Daoy (cell line): ENCODE measurements around the gene MERTK. TPM values are rescaled to one million over a fixed set of nuclear protein-coding genes. Genes with fewer than 3 reads are reported as not detected.
"Not testable (repeated sequence)": the region's sequence is repeated elsewhere in the genome, so short reads cannot be mapped to it uniquely, and the experiment has no call there.

Source experiments
- DNase-seq: peaks from one replicate; pipeline ENCODE4 v3.0.0-alpha.2; 2015; ENCODE audit warnings: low read depth
- total RNA-seq: library from RNA; depleted of rRNA; stranded (reverse); fragments of >200 nt; shearing (Covaris generic); gene quantifications from 2 replicates; pipeline ENCODE4 v1.2.3, GENCODE V29; 2014

The MERTK gene
- total RNA-seq, 1 experiment from 2014 or later: 0.57 TPM

DNA sequence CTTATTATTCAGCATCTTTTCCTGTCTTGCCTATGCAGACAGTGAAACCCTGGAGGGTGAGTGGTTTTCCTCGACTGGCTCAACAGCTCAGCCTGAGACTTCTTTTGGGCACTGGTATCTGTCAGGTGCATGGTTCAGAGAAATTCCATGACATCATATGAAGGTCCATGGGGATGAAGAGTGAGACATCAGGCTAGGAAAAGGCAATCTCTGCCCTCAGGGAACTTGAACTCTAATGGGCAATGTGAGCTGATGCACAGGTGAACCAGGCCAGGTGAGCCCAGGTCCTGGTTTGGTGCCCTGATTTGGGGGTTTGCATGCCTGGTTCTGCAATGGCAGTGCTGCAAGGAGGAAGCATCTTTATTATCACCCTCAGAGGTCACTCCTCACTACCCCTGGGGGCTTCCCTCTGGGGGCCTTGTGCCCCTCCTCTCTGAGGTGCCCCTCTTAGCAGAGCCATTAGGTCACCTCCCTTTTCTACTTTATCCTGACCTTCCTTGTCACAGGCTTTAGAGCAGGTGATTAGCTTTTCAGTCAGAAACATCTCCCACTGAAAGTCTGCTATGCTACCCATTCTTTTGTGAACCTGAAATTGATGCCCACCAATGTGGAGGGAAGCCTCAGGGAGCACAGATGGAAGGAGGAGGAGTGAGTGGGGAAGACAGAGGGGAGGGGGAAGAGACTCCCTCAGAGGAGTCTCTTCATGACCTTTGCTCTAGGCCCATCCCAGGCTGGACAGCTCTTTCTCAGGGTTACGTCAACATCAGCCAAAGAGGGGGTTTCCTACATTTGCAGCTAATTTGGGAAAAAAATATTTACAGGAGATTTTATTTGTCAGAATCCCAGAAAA is 47.3 kb downstream of the MERTK start:
- no peak for DNase-seq

DNA sequence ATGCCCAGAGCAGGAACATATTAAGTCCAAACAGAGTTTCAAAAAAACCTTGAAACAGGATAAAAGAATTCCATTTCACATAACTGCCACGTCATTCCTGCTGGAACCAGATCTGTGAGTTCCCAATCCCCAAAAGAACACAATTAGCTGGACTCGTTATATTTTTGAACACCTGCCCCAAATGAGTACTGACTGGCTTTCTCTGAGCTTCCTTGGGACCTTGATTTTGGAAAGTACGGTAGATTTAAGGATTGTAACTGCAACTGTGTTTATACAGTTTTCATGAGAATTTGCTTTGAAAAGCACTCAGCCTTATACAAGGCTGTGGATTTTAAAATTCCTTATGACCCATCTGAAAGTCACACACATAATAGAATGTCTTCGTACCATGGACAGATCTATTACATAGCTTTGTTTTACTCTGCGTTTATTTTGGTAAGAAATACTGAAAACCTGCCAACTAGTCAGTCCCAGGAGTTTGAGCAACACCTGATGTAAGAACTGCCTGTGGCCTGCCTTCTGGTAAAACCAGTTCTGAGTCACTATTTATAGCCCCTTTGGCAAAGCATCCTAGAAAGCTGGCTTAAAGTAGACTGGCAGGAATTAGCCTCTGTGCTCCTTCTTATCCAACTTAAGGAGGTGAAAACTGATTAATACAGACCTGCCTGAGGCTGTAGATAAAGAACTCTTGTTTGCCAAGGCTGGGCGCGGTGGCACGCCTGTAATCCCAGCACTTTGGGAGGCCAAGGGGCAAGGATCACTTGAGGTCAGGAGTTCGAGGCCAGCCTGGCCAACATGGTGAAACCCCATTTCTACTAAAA is 48.1 kb downstream of the MERTK start:
- peak; percentile 79 for DNase-seq

DNA sequence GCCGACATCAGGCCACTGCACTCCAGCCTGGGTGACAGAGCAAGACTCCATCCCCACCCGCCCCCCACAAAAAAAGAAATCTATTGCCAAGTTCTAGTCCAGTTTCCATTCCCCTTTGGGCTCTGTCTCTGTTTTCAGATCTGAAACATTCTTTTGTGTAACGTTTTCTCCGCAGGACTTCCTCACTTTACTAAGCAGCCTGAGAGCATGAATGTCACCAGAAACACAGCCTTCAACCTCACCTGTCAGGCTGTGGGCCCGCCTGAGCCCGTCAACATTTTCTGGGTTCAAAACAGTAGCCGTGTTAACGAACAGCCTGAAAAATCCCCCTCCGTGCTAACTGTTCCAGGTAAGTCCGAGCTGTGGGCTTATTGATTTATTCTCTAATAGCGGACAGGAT is 48.8 kb downstream of the MERTK start:
- no peak for DNase-seq

DNA sequence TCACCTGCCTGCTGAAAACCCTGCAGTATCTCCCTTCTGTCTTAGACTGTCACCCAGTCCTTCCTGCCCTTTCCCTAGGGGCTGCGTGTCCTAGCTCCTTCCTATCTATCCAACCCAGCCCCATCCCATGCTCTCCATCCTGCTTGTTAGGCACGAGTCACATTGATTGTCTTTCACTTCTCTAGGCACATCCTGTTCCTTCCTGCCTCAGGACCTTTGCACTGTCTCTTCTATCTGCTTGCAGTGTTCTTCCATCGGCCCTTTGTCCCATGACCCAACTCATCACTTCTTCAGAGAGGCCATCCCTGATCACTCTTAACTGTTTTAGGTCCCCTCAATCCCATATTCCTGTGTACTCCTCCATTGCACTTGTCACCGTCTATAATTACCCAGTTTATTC is 50.4 kb downstream of the MERTK start:
- DNase-seq: no peak

DNA sequence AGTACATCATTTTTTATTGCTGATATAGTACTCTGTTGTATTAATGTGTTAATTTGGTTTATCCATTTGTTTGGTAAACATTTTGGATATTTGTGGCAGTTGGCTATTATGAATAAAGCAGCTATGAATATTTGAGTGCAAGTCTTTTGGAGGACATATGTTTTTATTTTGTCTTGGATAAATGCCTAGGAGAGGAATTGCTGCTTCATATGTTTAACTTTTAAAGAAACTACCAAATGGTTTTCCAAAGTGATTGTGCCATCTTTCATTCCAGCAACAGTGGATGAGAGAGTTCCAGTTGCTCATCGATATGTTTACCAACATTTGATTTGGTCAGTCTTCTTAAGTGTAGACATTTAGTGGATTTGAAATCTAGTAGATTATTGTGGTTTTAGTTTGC is 51.8 kb downstream of the MERTK start:
- DNase-seq: no peak

DNA sequence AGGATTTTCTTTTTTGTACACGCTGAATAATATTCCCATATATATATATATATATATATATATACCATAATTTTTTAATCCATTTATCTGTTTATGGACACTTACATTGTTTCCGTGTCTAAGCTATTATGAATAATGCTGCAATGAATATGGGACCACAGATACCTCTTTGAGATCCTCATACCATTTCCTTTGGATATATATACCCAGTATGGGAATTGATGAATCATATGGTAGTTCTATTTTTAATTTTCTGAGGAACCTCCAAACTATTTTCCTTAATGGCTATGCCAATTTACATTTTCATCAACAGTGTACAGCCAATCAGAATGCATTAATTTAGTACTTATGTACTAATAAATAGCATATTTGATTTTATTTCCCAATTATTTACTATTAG is 53.1 kb downstream of the MERTK start:
- DNase-seq: no peak

DNA sequence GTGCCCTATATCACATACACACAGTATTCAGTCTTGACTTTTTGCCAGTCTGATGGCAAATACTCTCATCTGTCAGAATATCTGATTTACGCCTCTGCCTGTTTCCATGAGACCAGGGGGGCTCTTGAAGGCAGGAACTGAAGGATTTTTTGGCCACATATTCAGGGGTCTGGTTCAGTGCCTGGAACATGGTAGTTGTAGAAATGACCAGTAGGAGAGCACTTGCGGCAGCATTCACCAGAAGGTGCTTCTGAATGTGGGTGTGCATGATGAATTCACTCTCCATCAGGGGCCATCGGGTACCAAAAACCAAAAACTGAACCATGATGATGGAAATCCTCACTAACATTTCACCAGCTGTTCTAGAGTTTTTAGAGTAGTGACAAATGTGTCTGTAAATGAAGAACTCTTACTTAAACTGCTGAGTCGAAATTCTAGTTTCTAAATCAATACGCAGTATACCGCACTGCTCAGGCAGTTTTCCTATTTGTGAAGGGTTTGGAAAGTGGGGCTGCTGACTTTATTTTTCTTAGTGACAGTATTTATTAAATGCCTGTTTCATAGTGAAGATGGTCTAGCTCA is 54.6 kb downstream of the MERTK start:
- DNase-seq: no peak

DNA sequence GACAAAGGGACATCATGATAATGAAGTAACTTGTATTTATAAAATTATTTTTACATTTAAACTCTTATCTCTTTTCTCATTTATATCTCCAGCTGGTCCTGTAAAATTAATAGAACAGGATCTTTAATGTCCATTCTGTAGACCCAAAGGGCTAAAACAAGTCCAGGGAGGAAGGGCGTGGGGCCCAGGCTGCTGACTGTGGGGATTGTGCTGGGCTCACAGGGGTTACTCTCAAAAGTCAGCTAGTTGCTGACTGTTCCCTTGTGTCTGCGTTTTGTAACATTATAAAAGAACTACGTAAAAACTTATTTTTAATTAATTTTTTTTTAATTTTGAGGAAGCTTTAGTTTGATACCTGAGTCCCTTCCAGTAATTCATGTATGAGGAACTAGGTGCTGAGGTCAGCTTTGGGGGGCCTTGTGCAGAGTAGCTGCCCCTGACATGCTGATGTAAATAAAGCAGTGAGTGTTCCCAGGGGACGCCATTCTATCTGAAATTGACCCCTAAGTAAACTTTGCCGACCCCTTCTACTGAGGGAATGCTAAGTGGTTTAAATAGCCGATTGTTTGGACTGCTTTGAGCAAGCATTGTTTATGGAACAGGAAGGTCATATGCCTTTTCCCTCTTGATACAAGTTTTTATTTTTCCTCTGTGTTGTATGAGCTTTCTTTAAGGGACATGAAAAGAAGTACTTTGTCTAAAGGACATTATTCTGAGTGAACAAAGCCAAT is 56.4 kb downstream of the MERTK start:
- DNase-seq: no peak

DNA sequence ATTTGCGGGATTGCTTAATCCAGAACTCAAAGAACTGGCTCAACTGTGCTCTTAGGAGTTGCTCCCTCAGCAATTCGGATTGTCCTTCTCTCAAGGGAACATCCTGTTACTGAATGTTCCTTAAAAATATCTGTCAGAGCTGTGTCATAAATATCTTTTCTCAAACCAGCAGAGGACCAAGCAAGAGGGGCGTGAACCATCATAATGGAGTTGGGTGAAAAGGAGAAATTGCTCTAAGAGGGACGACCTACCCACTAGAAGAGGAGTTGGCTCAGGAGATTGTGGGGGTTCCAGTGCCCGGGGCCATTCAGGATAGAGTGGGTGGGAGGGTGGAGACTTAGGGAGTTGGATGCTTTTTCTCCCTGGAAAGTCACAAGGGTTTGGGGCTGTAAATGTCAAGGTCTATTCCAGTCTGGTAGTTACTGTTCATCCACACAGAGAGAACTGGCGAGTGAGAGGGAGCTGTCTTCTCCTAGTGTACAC is 59.5 kb downstream of the MERTK start:
- no peak for DNase-seq

DNA sequence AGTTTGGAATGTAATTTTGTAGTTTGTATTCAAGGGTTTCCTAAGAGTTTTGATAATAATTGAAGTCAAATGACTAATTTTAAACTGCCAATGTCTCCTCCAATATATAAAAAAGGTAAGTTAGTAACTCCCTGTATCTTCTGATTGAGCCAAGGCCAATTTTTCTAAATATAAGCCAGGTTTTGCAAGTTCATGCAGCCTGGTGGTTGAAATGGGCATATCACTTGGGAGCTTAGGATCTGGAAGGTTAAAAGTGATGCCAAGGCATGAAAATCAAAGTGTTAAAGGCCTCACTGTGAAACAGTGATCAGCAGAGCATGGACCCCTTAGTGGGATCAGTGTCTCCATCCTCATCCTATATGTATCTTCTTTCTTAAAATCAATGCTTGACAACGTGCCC is 60.5 kb downstream of the MERTK start:
- no peak for DNase-seq

DNA sequence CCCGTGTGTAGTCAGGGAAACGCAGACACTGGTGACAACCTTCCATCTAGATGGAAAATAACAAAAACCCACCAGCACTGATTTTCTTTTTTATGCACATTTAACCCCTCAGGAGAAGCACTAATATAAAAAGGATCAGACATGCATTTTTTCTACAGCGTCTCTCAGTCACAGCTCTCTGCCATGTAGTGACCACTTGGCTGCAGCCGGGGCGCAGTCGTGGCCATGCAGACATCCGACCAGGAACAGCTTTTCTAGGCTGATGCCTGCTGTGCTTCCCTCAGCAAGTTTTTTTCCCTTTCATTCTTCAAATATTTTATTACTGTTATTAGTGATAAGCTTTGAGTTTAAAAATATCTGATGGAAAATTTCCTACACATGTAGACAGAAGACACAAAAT is 63.3 kb downstream of the MERTK start:
- no peak for DNase-seq

DNA sequence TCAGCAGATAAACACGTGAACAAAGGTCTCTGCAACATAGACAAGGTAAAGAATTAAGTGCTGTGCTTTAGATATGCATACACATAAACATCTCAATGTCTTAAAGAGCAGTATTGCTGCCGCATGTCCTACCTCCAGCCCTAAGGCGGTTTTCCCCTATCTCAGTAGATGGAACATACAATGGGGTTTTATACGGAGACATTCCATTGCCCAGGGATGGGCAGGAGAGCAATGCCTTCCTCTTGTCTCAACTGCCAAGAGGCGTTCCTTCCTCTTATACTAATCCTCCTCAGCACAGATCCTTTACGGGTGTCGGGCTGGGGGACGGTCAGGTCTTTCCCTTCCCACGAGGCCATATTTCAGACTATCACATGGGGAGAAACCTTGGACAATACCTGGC is 64.7 kb downstream of the MERTK start:
- DNase-seq: not testable (repeated sequence)

DNA sequence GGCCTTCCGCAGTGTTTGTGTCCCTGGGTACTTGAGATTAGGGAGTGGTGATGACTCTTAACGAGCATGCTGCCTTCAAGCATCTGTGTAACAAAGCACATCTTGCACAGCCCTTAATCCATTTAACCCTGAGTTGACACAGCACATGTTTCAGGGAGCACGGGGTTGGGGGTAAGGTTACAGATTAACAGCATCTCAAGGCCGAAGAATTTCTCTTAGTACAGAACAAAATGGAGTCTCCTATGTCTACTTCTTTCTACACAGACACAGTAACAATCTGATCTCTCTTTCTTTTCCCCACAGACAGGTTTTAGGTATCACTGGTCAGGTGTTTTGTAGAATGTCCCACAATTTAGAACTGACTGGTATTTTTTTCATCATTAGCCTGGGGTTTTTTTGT is 65.1 kb downstream of the MERTK start:
- DNase-seq: not testable (repeated sequence)

DNA sequence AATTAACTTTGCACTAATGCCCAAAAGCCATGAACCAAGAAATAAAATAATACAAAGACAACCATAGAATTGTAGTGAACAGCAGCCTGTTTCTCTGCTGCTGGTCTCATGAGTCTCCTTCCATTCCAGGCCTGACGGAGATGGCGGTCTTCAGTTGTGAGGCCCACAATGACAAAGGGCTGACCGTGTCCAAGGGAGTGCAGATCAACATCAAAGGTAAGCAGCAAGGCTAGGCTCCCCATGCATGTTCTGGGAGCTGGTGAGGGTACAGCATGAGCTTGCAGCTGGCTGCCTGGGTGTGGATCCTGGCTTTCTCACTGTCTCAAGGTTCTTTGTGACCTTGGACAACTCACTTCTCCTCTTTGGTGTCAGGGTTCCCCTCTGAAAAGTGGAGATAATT is 66.7 kb downstream of the MERTK start:
- DNase-seq: no peak

DNA sequence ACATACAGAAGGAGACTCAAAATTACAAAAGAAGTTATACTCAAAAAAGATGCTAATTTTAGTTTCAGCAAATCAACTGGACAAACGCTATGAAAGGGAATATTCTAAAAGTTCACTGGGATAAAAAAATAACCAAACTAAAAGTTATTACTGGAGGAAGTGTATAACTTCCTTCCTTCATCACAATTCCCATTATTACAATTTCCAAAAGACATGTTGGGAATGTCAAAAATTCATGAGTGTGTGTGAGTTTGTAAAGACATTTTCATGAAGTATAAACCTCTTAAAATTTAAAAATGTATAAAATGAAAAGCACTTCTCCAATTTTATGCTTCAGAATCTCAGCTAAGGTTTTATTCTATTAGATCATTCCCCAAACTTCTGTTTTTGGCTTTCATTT is 67.8 kb downstream of the MERTK start:
- DNase-seq: no peak

DNA sequence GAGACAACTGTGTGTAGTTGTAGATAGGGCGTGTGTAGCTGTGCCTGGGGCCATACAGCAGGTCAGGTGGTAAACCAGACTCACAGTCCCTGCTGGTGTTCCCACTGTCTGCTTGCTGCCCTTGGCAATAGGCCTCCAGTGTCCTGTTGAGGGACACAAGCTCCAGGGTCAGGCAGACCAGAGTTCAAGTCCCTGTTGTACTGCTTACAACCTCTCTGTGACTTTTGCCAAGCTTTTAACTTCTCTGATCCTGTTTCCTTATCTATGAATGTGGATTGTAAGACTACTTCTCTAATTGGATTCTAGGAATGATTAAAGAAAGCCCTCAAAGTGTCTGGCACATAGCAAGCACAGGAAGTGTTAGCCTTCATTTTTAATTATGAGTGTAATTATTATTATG is 68.6 kb downstream of the MERTK start:
- no peak for DNase-seq

DNA sequence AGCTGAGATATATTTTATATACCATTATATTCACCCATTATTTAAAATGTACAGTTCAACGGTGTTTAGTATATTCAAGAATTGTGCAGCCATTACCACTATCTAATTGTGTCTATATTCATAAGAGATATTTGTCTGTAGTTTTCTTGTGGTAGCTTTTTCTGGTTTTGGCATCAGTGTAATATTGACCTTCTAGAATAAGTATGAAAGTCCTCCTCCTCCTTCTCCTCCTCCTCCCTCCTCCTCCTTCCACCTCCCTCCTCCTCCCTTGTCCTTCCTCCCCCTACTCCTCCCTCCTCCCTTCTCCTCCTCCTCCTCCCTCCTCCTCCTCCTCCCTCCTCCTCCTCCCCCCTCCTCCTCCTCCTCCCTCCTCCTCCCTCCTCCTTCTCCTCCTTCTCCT is 72.0 kb downstream of the MERTK start:
- DNase-seq: no peak

DNA sequence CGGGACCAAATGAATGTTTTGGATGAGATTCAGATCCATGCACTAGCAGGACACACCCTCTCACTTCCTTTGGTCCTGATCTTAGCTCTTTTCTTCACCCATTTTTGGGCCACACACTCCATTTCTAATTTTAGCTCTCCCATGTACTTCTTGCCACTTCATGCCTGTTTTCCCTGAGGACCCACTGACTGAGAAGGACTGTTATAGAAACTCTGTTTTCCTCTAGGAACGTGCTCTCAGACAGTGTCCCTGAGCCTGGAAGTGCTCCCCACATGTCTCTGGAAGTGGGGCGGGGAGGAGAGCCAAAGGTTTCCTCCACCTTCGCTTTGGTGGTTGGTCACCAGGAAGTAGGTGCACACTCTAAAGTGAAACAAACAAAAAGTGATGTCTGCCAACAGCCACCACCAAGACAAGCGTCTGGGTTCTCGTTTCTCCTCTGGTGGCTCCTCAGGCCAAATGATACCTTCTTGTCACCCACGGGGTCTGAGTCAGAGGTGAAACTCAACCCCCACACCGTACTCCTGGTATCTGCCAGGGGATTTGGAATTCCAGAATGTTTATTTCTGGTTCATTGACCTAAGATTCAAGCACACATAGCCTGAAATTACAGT is 74.7 kb downstream of the MERTK start:
- DNase-seq: peak; percentile 53

DNA sequence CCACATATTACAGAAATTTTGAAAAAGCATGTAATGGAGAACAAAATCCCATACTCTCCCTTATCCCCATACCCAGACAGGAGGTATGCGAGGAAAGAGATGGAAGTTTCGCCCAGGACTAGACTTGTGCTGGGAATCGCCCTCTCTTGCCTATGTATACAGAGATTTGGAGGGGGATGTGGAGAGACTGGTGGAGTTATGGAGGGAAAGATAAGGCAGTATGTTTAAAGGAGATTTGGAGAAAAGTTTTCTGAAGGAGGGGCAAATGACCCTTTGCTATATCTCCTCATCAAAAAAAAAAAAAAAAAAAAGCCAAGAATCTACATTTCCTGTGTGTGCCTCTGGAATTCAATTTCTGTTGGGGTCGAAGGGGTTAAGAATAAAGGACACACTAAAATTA is 75.3 kb downstream of the MERTK start:
- no peak for DNase-seq

DNA sequence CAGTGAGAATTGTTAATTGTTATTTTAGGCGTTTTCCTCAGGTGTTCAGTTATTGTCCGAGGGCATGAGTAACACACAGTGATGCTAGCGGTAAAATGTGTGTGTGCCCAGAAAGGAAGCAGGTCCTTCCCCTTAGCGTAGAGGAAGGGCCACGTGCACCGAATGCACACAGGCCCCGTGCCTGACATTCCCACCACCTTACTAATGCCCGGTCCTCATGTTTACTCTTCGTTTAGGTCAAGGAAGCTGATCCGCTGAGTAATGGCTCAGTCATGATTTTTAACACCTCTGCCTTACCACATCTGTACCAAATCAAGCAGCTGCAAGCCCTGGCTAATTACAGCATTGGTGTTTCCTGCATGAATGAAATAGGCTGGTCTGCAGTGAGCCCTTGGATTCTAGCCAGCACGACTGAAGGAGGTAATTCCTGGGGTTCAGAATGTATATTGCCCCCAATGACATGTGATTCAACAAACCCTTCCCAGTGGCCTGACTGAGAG is 76.7 kb downstream of the MERTK start:
- peak; percentile 97 for DNase-seq

DNA sequence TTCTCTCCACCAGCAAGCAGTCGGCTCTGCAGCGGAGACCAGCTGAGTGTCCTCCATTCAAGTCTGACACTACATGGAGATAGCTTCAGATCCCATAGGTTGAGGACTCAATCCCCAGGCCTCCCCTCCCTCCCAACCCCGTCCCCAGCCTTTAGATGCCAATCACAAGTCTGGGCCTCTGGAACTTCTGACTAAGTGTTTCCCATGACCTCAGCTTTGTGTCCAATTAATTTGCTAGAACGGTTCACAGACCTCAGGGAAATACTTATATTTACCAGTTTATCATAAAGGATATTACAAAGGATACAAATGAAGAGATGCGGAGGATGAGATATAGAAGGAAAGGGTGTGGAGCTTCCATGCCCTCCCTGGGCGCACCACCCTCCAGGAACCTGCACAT is 77.4 kb downstream of the MERTK start:
- DNase-seq: no peak
